KMS-11 (cell line): Measurements from ENCODE around the gene SLC45A3.

Experiments
- H2AFZ ChIP-seq: fragments of 200-600 bp; sonication (generic); 2 replicates; pipeline ENCODE4 v1.6.1; 2016; ENCODE audit warnings: antibody characterized with exemption, mixed run types, low read depth
- H3K27ac ChIP-seq: fragments of 200-600 bp; sonication (generic); 2 replicates; pipeline ENCODE4 v1.6.1; 2016; ENCODE audit warnings: mild to moderate bottlenecking, mixed run types
- H3K27me3 ChIP-seq: fragments of 200-600 bp; sonication (generic); 2 replicates; pipeline ENCODE4 v1.6.1; 2017; ENCODE audit warnings: mild to moderate bottlenecking, low read depth, mixed run types, moderate library complexity; ENCODE audit not compliant: insufficient read depth
- H3K36me3 ChIP-seq: fragments of 200-600 bp; sonication (generic); 2 replicates; pipeline ENCODE4 v1.6.1; 2017; ENCODE audit warnings: mild to moderate bottlenecking, mixed run types; ENCODE audit not compliant: insufficient read depth
- H3K4me1 ChIP-seq: fragments of 200-600 bp; sonication (generic); 2 replicates; pipeline ENCODE4 v1.6.1; 2016; ENCODE audit warnings: mild to moderate bottlenecking, low read depth, mixed run types; ENCODE audit not compliant: poor library complexity, severe bottlenecking
- H3K4me2 ChIP-seq: fragments of 200-600 bp; sonication (generic); 2 replicates; pipeline ENCODE4 v1.7.0; 2016; ENCODE audit warnings: mild to moderate bottlenecking, mixed run types
- H3K4me3 ChIP-seq: fragments of 200-600 bp; sonication (generic); IDR thresholded peaks from 2 replicates; pipeline ENCODE4 v1.6.1; 2017; ENCODE audit warnings: low read depth, low read length, mixed read lengths; ENCODE audit not compliant: insufficient read depth
- H3K79me2 ChIP-seq: fragments of 200-600 bp; sonication (generic); 2 replicates; pipeline ENCODE4 v1.6.1; 2016; ENCODE audit warnings: low read depth, mixed run types; ENCODE audit not compliant: insufficient read depth
- H3K9ac ChIP-seq: fragments of 200-600 bp; sonication (generic); 2 replicates; pipeline ENCODE4 v1.6.1; 2016; ENCODE audit warnings: mild to moderate bottlenecking, mixed run types
- H4K20me1 ChIP-seq: fragments of 200-600 bp; sonication (generic); 2 replicates; pipeline ENCODE4 v1.6.1; 2016; ENCODE audit warnings: mild to moderate bottlenecking, mixed run types; ENCODE audit not compliant: insufficient read depth
- CTCF ChIP-seq: fragments of 200-600 bp; sonication (generic); conservative IDR thresholded peaks from 2 replicates; pipeline ENCODE4 v1.6.1; 2017; ENCODE audit warnings: low read depth, mild to moderate bottlenecking, antibody characterized with exemption, low read length, moderate library complexity, mixed read lengths

Gene SLC45A3

GRCh38 chr1:205664399-205665017, 15.8 kb downstream of the SLC45A3 start:
- no peaks in the 10 kb centered on the region for H3K4me1 ChIP-seq
- no peak overlapping the region for H3K4me3 ChIP-seq
- H3K4me2 ChIP-seq, result no peak overlapping the region
- H3K27me3 ChIP-seq, result peaks cover 16% of the 10 kb centered on the region; the same call in 1 of the 2 replicates
- no peaks in the 10 kb centered on the region for H3K79me2 ChIP-seq
- H3K36me3 ChIP-seq, result no peaks in the 10 kb centered on the region
- H3K27ac ChIP-seq, result no peak overlapping the region
- no peak overlapping the region for H3K9ac ChIP-seq
- no peak overlapping the region for H2AFZ ChIP-seq
- H4K20me1 ChIP-seq, result no peaks in the 10 kb centered on the region; the same call in 1 of the 2 replicates
- no peak for TF ChIP-seq CTCF

DNA sequence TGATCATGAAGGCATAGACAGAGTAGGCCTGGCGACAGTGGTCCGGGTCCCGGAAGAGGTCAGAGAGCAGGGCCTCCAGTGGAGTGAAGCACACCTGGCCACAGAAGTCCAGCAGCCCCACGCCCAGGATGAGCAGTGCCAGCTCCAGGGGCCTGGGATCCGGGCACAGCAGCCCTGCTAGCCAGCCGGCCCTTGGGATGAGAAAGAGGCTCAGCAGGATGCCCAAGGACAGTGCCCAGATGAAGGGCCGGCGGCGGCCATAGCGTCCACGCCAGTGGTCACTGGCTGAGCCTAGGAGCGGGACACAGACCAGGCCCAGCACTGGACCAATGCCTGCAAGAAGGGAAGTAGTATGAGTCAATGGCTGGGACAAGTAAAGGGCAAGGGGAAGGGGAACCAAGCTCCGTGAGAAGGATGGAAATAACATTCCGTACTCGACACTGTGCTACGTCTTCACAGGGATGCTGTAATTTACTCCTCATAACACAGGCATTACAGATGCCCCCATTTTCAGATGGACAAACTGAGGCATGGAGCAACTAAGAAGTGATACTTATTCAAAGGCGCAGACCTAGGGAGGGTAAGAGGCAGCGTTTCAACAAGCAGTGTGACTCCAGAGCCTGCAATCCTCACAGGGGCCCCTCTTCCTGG, 16.9 kb downstream of the SLC45A3 start:
- no peak for TF ChIP-seq CTCF
- H3K79me2 ChIP-seq, result no peaks in the 10 kb centered on the region
- no peaks in the 10 kb centered on the region for H3K4me1 ChIP-seq
- H3K4me3 ChIP-seq, result no peak overlapping the region
- no peak overlapping the region for H3K4me2 ChIP-seq
- H3K27ac ChIP-seq, result no peak overlapping the region
- no peaks in the 10 kb centered on the region for H3K36me3 ChIP-seq
- H2AFZ ChIP-seq, result no peak overlapping the region
- H3K27me3 ChIP-seq, result peaks cover 16% of the 10 kb centered on the region; the same call in 1 of the 2 replicates
- H3K9ac ChIP-seq, result no peak overlapping the region
- H4K20me1 ChIP-seq, result no peaks in the 10 kb centered on the region; the same call in 1 of the 2 replicates

GRCh38 chr1:205662791-205663190, 17.5 kb downstream of the SLC45A3 start:
- Histone ChIP-seq H4K20me1 (no peaks in the 10 kb centered on the region; the same call in 1 of the 2 replicates), H3K27ac (no peak overlapping the region), H3K36me3 (no peaks in the 10 kb centered on the region), H3K4me2 (no peak overlapping the region), H3K4me1 (no peaks in the 10 kb centered on the region), H3K27me3 (peaks cover 16% of the 10 kb centered on the region; the same call in 1 of the 2 replicates), H3K79me2 (no peaks in the 10 kb centered on the region), H3K9ac (no peak overlapping the region), H2AFZ (no peak overlapping the region), H3K4me3 (no peak overlapping the region)
- no peak for TF ChIP-seq CTCF

DNA sequence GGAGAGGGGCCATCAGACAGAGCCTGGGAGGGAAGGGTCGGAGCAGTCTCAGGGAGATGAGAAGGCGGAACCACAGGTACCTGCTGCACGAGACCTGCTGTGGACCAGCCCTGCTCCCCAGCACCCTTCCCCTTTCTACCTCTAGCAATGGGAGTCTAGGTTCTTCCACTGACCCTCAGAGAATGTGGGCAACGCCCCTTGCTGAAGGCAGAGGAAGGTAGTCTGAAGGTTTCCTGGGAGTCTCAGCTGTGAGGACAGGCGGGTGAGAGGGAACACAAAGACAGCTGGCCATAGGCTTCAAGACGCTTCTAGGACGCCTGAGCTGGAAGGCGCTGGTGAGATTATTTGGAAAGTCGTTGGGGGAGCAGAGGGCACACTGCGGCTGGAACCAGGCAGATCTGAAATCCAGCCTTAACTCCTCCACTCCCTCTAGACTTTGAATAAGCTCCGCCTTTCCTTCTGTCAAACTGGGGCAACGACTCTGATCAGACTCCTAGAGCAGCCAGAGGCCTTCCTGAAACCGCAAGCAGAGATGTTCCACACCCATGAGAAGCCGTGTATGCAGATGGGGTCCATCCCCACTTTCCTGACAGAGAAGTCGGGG, 18.1 kb downstream of the SLC45A3 start:
- Histone ChIP-seq H3K4me3 (no peak overlapping the region), H2AFZ (no peak overlapping the region), H3K27me3 (peaks cover 16% of the 10 kb centered on the region; the same call in 1 of the 2 replicates), H3K79me2 (no peaks in the 10 kb centered on the region), H3K4me1 (no peaks in the 10 kb centered on the region), H3K36me3 (no peaks in the 10 kb centered on the region), H4K20me1 (no peaks in the 10 kb centered on the region; the same call in 1 of the 2 replicates), H3K4me2 (no peak overlapping the region), H3K9ac (no peak overlapping the region), H3K27ac (no peak overlapping the region)
- TF ChIP-seq CTCF, result no peak
